22Rv1 (cell line): Measurements from ENCODE around the gene ZNF256.

Experiments used
- CTCF ChIP-seq: fragments of 450-650 bp; IDR thresholded peaks from 2 replicates; pipeline ENCODE4 v1.5.1; 2017; ENCODE audit warnings: mild to moderate bottlenecking
- ZFX ChIP-seq: fragments of 450-650 bp; IDR thresholded peaks from 2 replicates; pipeline ENCODE4 v1.6.1; 2017; ENCODE audit warnings: antibody characterized with exemption, borderline replicate concordance

DNA sequence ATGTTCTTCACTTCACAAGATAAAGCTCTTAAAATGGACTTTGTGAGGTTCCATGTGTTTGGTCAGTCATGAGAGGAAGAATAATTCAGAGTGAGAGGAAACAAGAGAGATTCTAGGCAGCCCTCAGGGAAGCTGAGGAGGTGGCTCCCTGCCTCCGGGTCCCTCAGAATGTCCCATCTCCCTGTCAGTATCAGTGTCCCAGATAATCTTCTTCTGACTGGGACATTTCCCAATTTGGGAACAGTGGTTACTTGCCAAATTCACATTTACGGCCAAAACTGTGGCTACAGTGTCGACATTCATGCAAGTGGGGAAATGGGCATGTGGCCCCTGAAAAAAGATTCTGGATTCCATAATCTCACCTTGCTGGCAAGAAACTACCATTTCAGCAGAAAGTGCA lies 40.1 kb downstream of the ZNF256 start:
- TF ChIP-seq ZFX (no peak), CTCF (no peak)
